ENCODE results near the gene PER1.

- TF ChIP-seq POLR2AphosphoS5 (IDR thresholded peaks at IDR 0.05) (no peak), POLR2A (IDR thresholded peaks at IDR 0.05; ENCODE audit: low read depth) (no peak)
Measured at GRCh38 chr17:8104911-8105310, 47.3 kb downstream of the PER1 start.

Data from esophagus muscularis mucosa (tissue), 2 donors.